Measurements from ENCODE around the gene TMEFF2. TPM values are rescaled to one million over a fixed set of nuclear protein-coding genes. Genes with fewer than 3 reads are reported as not detected.

The TMEFF2 gene
- total RNA-seq, 1 donor: under 0.01 TPM

DNA sequence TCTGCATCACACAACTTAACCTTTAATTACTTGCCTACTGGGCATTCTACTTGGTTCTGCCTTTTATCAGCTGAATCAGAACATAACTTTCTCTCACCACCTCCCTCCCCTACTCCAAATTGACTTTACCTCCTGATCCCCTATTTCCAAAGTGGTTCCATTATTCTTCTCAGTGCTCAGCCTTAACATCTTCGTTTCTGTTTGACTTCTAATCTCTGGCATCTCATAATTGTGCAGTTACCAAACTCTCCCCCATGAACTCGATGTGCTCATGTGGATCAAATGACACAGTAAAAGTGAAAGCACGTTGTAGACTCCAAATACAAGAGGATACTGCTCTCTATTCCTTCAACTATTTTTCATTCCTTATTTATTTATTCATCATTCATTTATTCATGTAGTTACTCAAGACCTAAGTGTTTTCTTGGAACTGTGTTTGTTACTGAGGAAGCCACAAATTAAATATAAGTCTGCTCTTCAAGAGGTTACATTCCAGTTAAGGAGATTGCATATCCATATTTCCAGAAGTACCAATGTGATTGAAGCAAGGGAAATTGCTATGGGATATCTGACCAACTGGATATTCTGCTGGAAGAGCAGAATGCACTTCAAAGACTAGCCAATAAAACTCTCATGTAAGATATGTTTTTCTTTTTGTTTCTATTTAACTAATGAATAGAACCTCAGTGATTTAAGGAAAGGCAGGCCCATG, 158.8 kb downstream of the TMEFF2 start:
- Histone ChIP-seq H3K9me3 (ENCODE audit: low read depth, low read length) (no peaks in the 10 kb centered on the region), H3K4me2 (ENCODE audit: insufficient read depth, low read length) (peak overlapping the region; percentile 71), H3K4me3 (ENCODE audit: insufficient read depth, low read length) (peak overlapping the region; percentile 48), H3K79me2 (ENCODE audit: insufficient read depth, low read length) (no peaks in the 10 kb centered on the region), H3K4me1 (ENCODE audit: insufficient read depth, low read length) (peaks cover 5% of the 10 kb centered on the region), H3K27me3 (ENCODE audit: insufficient read depth, low read length) (no peaks in the 10 kb centered on the region), H4K20me1 (ENCODE audit: insufficient read depth, low read length) (no peaks in the 10 kb centered on the region), H3K36me3 (ENCODE audit: insufficient read depth, low read length) (no peaks in the 10 kb centered on the region), H3K27ac (ENCODE audit: low read depth, low read length) (no peak overlapping the region), H2AFZ (ENCODE audit: low read length) (peak overlapping the region; percentile 87)
- TF ChIP-seq, protein P1, sequence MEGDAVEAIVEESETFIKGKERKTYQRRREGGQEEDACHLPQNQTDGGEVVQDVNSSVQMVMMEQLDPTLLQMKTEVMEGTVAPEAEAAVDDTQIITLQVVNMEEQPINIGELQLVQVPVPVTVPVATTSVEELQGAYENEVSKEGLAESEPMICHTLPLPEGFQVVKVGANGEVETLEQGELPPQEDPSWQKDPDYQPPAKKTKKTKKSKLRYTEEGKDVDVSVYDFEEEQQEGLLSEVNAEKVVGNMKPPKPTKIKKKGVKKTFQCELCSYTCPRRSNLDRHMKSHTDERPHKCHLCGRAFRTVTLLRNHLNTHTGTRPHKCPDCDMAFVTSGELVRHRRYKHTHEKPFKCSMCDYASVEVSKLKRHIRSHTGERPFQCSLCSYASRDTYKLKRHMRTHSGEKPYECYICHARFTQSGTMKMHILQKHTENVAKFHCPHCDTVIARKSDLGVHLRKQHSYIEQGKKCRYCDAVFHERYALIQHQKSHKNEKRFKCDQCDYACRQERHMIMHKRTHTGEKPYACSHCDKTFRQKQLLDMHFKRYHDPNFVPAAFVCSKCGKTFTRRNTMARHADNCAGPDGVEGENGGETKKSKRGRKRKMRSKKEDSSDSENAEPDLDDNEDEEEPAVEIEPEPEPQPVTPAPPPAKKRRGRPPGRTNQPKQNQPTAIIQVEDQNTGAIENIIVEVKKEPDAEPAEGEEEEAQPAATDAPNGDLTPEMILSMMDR (IDR thresholded peaks at IDR 0.05; ENCODE audit: extremely low read depth, low read depth, low read length): no peak
- peak; percentile 36 for DNase-seq (ENCODE audit: insufficient read length, low spot score, missing footprints)

DNA sequence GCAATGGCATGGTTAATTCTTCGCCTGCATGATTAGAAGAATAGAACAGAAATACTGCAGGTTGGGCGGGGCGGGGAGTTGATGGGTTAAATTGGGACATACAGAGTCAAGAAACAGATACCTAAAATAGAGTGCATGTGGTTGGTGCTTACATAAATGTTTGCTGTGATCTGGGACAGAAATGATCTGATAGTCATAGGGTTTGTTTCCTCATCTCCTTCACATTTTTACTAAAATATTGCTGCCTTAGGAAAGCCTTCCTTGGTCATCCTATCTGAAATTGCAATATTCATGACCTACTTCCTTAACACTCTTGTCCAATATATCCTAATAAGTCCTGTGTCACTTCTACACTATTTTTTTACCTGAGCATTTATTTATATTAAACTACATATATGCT, 163.9 kb downstream of the TMEFF2 start:
- DNase-seq (ENCODE audit: insufficient read length, low spot score, missing footprints): no peak
- Histone ChIP-seq H3K4me2 (ENCODE audit: insufficient read depth, low read length) (no peak overlapping the region), H4K20me1 (ENCODE audit: insufficient read depth, low read length) (no peaks in the 10 kb centered on the region), H2AFZ (ENCODE audit: low read length) (no peak overlapping the region), H3K4me3 (ENCODE audit: insufficient read depth, low read length) (no peak overlapping the region), H3K27ac (ENCODE audit: low read depth, low read length) (no peak overlapping the region), H3K4me1 (ENCODE audit: insufficient read depth, low read length) (peaks cover 4% of the 10 kb centered on the region), H3K27me3 (ENCODE audit: insufficient read depth, low read length) (no peaks in the 10 kb centered on the region), H3K79me2 (ENCODE audit: insufficient read depth, low read length) (no peaks in the 10 kb centered on the region), H3K9me3 (ENCODE audit: low read depth, low read length) (no peaks in the 10 kb centered on the region), H3K36me3 (ENCODE audit: insufficient read depth, low read length) (no peaks in the 10 kb centered on the region)
- TF ChIP-seq, protein P1 (IDR thresholded peaks at IDR 0.05; ENCODE audit: extremely low read depth, low read depth, low read length): no peak

DNA sequence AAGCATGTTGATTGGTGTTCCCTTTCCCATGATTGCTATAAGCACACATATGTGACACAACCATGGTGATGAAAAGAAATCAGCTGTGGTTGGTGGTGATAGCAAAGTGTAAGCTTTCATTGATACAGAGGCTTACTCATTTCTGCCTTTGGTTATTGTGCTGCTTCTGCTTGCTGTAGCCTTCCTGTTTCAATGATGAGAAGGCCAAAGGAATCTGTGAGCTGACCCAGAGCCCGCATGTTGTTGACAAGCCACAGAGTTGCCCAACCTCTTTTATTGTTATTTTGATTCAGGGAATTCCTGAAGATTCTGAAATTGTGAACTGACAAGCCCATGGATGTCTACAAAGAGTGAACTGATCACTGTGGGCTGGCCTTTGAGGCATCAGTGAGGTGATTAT, 164.4 kb downstream of the TMEFF2 start:
- Histone ChIP-seq H3K27ac (ENCODE audit: low read depth, low read length) (no peak overlapping the region), H3K4me3 (ENCODE audit: insufficient read depth, low read length) (no peak overlapping the region), H3K79me2 (ENCODE audit: insufficient read depth, low read length) (no peaks in the 10 kb centered on the region), H3K4me2 (ENCODE audit: insufficient read depth, low read length) (no peak overlapping the region), H3K27me3 (ENCODE audit: insufficient read depth, low read length) (no peaks in the 10 kb centered on the region), H3K36me3 (ENCODE audit: insufficient read depth, low read length) (no peaks in the 10 kb centered on the region), H3K4me1 (ENCODE audit: insufficient read depth, low read length) (no peaks in the 10 kb centered on the region), H2AFZ (ENCODE audit: low read length) (no peak overlapping the region), H3K9me3 (ENCODE audit: low read depth, low read length) (no peaks in the 10 kb centered on the region), H4K20me1 (ENCODE audit: insufficient read depth, low read length) (no peaks in the 10 kb centered on the region)
- TF ChIP-seq, protein P1 (IDR thresholded peaks at IDR 0.05; ENCODE audit: extremely low read depth, low read depth, low read length): no peak
- DNase-seq (ENCODE audit: insufficient read length, low spot score, missing footprints): no peak

DNA sequence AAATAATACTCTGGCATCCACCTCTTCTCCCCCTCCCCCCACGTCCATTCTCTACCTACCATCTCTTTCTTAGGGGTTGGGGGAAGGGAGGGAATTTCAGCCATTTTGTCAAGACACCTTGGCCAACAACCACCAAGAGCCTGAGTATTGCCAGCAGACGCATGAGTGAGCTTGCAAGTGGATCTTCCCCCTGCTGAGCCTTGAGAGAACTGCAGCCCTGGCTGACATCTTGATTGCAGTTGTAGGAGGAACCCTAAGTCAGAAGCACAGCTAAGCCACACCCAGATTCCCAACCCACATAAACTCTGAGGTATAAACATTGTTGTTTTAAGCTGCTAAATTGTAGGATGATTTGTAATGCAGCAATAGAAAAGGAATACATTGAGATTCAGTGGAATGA, 165.6 kb downstream of the TMEFF2 start:
- Histone ChIP-seq H3K79me2 (ENCODE audit: insufficient read depth, low read length) (no peaks in the 10 kb centered on the region), H3K27ac (ENCODE audit: low read depth, low read length) (no peak overlapping the region), H2AFZ (ENCODE audit: low read length) (no peak overlapping the region), H3K36me3 (ENCODE audit: insufficient read depth, low read length) (no peaks in the 10 kb centered on the region), H3K4me2 (ENCODE audit: insufficient read depth, low read length) (no peak overlapping the region), H3K4me1 (ENCODE audit: insufficient read depth, low read length) (no peaks in the 10 kb centered on the region), H3K4me3 (ENCODE audit: insufficient read depth, low read length) (no peak overlapping the region), H3K27me3 (ENCODE audit: insufficient read depth, low read length) (no peaks in the 10 kb centered on the region), H4K20me1 (ENCODE audit: insufficient read depth, low read length) (no peaks in the 10 kb centered on the region), H3K9me3 (ENCODE audit: low read depth, low read length) (no peaks in the 10 kb centered on the region)
- DNase-seq (ENCODE audit: insufficient read length, low spot score, missing footprints): no peak
- TF ChIP-seq, protein P1 (IDR thresholded peaks at IDR 0.05; ENCODE audit: extremely low read depth, low read depth, low read length): peak; percentile 40

Data from osteoblast (primary cell).